ENCODE measurements around the gene RASSF8. TPM values are rescaled to one million over a fixed set of nuclear protein-coding genes. Genes with fewer than 3 reads are reported as not detected.

The RASSF8 gene
- total RNA-seq, 2 donors from 2014 or later, result 1.3 to 12.8 TPM

DNA sequence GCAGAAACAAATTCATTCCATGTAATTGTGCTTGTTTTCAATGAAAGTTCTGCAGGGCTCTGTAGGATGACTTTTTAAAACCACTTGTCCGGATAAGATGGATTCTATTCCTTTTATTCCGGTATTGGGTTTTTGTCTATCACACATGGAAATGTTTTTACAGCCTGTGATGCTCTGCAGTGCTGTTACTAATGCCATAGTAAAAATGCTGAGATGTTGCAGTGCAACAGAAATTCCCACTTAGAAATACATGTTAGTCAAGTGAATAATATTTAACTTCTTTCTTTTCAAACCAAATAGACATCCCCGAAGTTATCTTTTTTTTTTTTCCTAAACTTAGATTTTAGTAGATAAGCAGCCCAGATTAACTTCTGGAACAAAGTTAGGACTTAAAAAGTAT lies 71.9 kb downstream of the RASSF8 start:
- H3K27ac Mint-ChIP-seq, result no peak overlapping the region
- no peak overlapping the region for H3K4me3 Mint-ChIP-seq
- H3K4me1 Mint-ChIP-seq (ENCODE audit: low read depth), result no peaks in the 10 kb centered on the region
- peaks cover 6% of the 10 kb centered on the region for H3K27me3 Mint-ChIP-seq (ENCODE audit: low read depth)
- ATAC-seq (replicated peaks in 1 of 2) (no peak), DNase-seq (no peak)
- no peaks in the 10 kb centered on the region for H3K36me3 Mint-ChIP-seq (ENCODE audit: insufficient read depth in 2 of 2)
- no peaks in the 10 kb centered on the region for H3K9me3 Mint-ChIP-seq

DNA sequence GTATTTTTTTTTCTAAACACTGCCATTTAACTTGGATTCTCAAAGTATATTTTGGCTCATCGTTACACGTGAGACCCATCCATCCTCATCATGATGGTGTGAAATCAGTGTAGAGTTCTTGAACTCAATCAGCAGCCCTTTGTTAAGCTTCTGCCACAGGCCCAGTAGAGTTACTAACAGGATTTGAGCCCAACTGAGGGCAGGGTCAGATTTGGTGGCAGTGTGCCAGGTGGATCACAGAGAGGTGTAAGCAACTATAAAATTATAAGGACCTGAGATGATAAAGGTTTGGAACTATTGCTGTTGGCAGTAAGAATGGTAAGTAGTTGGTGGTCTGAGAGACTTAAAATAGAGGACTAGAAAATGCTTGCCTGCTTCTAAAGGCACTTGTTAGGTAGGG lies 72.8 kb downstream of the RASSF8 start:
- H3K27ac Mint-ChIP-seq, result no peak overlapping the region
- H3K27me3 Mint-ChIP-seq (ENCODE audit: low read depth), result peaks cover 6% of the 10 kb centered on the region

DNA sequence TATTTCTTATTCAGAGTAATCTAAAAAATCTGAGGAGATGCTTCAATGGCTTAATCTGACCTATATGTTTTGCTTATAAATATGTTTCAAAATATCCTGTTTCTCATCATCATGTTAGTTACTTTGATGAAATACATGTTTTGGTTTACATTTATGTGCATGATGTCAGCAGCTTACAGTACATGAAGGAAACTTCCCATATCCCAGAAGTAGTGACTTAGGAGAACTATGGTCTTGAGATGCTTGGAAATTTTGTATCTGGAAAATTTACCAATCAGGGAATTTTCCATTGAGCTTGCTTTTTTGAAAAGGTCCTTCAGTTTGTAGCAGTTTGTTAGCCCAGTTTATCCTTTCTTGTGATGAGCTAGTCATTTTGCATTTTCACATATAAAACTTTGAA lies 73.3 kb downstream of the RASSF8 start:
- Mint-ChIP-seq H3K27me3 (ENCODE audit: low read depth) (peaks cover 6% of the 10 kb centered on the region), H3K36me3 (ENCODE audit: insufficient read depth in 2 of 2) (no peaks in the 10 kb centered on the region), H3K4me1 (ENCODE audit: low read depth) (no peaks in the 10 kb centered on the region), H3K9me3 (no peaks in the 10 kb centered on the region), H3K27ac (no peak overlapping the region), H3K4me3 (no peak overlapping the region)
- no peak for DNase-seq
- ATAC-seq (replicated peaks in 1 of 2), result no peak

More for the DNA sequence above, 72.8 kb downstream of the RASSF8 start:
- H3K4me1 Mint-ChIP-seq (ENCODE audit: low read depth), result no peaks in the 10 kb centered on the region
- ATAC-seq (replicated peaks in 1 of 2) (no peak), DNase-seq (no peak)
- H3K4me3 Mint-ChIP-seq, result no peak overlapping the region
- H3K9me3 Mint-ChIP-seq, result no peaks in the 10 kb centered on the region
- H3K36me3 Mint-ChIP-seq (ENCODE audit: insufficient read depth in 2 of 2), result no peaks in the 10 kb centered on the region

DNA sequence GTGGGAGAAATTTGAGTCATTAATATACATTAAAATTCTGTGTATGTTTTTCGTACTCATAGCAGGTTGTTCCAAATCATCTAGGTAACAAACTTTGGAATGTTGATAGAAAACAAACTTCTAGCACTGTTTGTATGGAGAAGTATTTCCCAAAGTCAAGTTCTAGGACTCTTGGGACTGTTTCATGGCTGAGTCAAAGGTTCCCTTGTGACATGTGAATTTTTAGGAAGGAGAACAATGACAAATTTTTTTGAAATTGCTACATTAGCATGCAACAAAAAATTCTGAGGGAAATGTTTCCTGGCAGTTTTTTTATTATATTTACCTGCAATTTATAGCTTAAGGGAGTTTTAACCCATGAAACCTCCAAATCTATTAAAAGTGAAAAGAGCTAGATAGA lies 73.8 kb downstream of the RASSF8 start:
- Mint-ChIP-seq H3K4me3 (no peak overlapping the region), H3K27me3 (ENCODE audit: low read depth) (peaks cover 6% of the 10 kb centered on the region), H3K4me1 (ENCODE audit: low read depth) (no peaks in the 10 kb centered on the region), H3K36me3 (ENCODE audit: insufficient read depth in 2 of 2) (no peaks in the 10 kb centered on the region), H3K9me3 (no peaks in the 10 kb centered on the region), H3K27ac (no peak overlapping the region)
- no peak for DNase-seq
- no peak for ATAC-seq (replicated peaks in 1 of 2)

DNA sequence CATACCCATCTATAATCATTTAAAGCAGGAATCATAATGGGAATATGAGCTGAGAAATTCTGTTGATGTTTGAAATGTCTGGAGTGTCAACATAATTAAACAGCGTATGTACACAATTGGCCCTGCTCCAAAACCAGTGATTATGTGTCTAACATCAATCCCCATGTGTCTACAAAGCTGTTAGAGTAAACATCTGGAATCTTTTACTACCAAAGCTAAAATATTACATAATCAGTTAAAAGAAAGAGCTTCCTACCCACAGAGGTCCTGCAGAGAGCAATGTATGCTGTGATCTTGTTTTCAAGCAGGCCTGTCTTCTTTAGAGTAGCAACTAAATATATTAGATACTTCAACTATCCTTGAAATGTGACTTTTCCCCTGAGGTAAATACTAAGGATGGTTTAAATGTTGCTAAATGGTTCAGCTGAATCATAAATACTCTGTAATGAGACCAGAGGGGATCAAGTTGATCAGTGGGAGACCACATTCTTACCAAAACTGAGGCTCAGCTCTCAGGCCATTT lies 74.3 kb downstream of the RASSF8 start:
- Mint-ChIP-seq H3K4me1 (ENCODE audit: low read depth) (no peaks in the 10 kb centered on the region), H3K27ac (no peak overlapping the region), H3K27me3 (ENCODE audit: low read depth) (peaks cover 1% of the 10 kb centered on the region), H3K9me3 (no peaks in the 10 kb centered on the region), H3K4me3 (no peak overlapping the region), H3K36me3 (ENCODE audit: insufficient read depth in 2 of 2) (no peaks in the 10 kb centered on the region)
- no peak for DNase-seq
- ATAC-seq (replicated peaks in 1 of 2), result no peak

DNA sequence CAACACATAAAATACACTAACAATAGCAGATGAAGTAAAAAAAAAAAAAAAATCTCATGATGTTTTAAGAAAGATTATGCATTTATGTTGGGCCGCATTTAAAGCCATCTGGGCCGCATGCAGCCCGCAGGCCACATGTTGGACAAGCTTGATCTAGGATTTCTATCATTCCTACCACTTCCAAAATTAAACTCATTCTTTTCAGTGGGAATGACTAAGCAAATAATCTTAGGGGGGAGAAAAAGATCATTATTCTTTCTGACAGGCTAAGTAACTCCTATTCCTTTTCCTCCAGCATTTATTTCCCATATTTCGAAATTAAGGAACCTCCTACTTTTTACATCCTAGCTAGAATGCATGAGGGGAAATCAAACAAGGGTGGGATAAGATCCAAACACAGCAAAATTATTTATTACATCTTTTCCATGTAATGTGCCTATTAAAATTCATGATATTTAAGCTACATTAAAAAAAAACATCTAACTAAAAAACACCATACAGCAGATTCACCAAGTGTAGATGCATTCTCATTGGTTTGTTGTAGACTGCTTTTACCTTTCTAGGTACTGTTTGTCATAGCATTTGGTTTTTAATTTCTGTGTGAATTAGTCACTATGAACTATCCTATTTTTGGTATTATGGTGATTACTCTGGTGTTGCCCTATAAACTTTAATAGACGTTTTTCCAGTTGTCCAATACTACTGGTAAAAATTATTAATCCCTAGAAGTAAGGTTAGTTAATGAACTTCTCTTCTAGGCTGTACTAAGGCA lies 76.1 kb downstream of the RASSF8 start:
- no peaks in the 10 kb centered on the region for H3K36me3 Mint-ChIP-seq (ENCODE audit: insufficient read depth in 2 of 2)
- ATAC-seq (replicated peaks in 1 of 2) (no peak), DNase-seq (no peak)
- no peaks in the 10 kb centered on the region for H3K27me3 Mint-ChIP-seq (ENCODE audit: low read depth)
- H3K4me3 Mint-ChIP-seq, result no peak overlapping the region
- H3K27ac Mint-ChIP-seq, result no peak overlapping the region
- H3K9me3 Mint-ChIP-seq, result no peaks in the 10 kb centered on the region
- no peaks in the 10 kb centered on the region for H3K4me1 Mint-ChIP-seq (ENCODE audit: low read depth)

DNA sequence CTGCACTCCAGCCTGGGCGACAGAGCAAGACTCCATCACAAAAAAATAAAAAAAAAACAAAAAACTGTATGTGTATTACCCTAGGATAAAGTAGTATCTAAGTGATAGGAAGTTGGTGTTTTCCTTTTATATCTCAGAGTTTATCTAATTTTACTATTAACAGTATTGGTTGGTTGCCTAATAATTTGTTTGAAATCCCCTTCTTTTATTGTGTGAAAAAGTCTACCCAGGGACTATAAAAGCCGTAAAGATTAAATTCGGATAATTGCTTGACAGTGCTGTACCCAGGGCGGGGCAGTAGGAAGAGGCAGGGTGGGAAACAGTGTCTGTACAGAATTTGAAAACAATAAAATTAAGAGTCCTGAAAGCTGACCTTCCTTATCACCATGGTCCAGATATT lies 78.4 kb downstream of the RASSF8 start:
- Mint-ChIP-seq H3K9me3 (no peaks in the 10 kb centered on the region), H3K36me3 (ENCODE audit: insufficient read depth in 2 of 2) (no peaks in the 10 kb centered on the region), H3K27ac (no peak overlapping the region), H3K4me1 (ENCODE audit: low read depth) (no peaks in the 10 kb centered on the region), H3K27me3 (ENCODE audit: low read depth) (no peaks in the 10 kb centered on the region), H3K4me3 (no peak overlapping the region)
- DNase-seq (no peak), ATAC-seq (replicated peaks in 1 of 2) (no peak)

DNA sequence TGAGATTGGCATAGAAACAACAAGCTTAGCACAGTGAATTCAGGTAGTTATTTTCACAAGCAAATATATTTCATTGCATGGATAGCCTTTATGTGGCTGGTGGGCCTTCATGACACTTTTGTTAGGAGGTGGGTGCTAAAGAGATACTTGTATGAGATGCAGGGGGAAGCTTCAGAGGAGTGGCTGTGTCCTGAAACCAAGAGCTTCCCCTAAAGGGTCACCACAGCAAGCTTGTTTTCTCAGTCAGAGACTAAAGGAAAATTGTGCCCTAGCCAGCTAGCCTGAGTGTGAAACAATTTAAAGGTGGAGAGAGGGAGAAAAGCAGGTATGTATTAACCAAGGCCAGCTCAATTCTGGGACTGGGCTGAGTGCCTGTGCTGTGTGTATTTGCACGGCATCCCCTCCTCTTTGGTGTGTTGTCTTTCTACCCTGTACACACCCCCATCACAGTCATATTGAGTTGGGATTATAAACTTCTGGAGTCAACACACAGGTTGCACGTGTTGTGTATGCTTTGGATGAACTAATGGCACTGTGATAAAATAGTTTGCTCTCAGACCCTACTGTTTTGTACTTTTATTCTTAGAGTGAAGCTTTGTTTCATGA lies 79.2 kb downstream of the RASSF8 start:
- DNase-seq (no peak), ATAC-seq (replicated peaks in 1 of 2) (no peak)
- H3K9me3 Mint-ChIP-seq, result no peaks in the 10 kb centered on the region
- no peaks in the 10 kb centered on the region for H3K4me1 Mint-ChIP-seq (ENCODE audit: low read depth)
- H3K27ac Mint-ChIP-seq, result no peak overlapping the region
- H3K4me3 Mint-ChIP-seq, result no peak overlapping the region
- no peaks in the 10 kb centered on the region for H3K36me3 Mint-ChIP-seq (ENCODE audit: insufficient read depth in 2 of 2)
- no peaks in the 10 kb centered on the region for H3K27me3 Mint-ChIP-seq (ENCODE audit: low read depth)

DNA sequence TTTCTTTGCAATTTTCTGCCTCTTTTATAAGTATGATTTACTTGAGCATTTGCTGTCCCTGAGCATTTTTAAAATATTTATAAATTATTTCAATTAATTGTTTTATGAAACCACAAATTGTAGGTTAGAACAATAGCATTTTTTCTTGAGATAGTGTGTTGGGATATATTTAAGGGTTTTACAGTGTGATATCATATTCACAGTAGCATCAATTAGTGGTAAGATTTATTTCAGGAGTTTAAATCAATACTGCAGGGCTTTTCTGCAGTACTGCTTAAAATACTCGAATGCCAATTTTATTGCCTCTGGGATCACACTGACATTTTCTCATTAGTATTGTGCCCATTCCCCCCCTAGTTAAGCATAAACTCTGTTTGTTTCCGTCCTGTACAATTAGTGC lies 84.2 kb downstream of the RASSF8 start:
- Mint-ChIP-seq H3K27ac (no peak overlapping the region), H3K27me3 (ENCODE audit: low read depth) (no peaks in the 10 kb centered on the region), H3K9me3 (no peaks in the 10 kb centered on the region), H3K36me3 (ENCODE audit: insufficient read depth in 2 of 2) (no peaks in the 10 kb centered on the region), H3K4me1 (ENCODE audit: low read depth) (no peaks in the 10 kb centered on the region), H3K4me3 (no peak overlapping the region)
- DNase-seq, result no peak
- ATAC-seq (replicated peaks in 1 of 2), result no peak

DNA sequence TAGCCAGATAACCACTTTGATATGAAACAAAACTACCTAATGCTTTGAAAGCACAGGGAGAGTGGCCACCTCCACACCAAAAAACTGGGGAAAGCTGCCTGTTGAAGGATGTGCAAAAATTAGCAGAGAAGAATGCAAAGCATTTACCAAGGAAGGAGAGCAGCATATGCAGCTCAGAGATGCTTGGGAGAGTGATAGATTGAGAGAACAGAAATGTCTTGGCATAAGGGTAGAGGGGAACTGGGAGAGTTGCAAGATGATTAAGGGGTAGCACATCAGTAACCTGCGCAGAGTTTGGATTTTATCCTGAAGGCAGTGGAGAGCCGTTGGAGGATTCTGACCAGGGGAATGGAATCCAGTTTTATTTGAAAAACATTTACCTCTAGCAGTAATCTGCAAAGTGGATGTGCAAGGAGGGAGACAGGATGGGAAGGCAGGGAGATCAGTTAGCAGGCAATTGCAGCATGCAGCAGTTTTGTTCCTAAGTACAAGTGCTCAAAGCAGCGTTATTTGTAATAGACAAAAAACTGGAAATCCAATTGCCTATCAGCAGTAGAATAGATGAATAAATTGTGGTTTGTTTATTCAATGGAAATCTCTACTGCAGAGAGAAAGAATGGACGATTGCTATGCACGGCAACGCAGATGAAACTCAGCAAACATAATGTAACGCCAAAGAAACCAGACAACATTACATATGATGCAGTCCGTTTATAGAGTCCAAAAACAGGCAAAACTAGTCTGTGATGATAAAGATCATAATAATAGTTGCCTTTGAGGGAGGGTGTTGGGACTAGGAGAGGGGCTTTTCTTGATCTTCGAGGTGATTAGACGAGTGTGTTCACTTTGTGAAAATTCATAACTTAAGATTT lies 84.9 kb downstream of the RASSF8 start:
- H3K27ac Mint-ChIP-seq, result no peak overlapping the region
- no peaks in the 10 kb centered on the region for H3K9me3 Mint-ChIP-seq

DNA sequence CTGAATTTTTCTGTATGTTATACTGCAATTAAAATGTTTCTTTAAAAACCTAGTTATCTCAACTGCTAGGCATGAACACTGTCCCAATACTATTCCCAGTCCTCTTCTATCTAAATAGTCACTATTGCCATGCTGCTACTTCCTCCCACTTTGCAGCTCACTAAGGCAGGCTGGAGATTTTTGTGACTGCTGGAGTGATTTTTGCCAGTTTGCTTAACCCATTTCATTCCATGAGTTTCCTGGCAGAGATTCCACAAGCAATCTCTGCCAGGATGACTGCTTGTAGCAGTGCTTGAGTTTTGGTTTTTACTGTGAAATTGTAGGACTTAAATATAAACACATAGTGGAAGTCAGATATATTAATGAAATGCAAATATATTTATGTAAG lies 85.5 kb downstream of the RASSF8 start:
- DNase-seq (no peak), ATAC-seq (replicated peaks in 1 of 2) (no peak)
- no peaks in the 10 kb centered on the region for H3K27me3 Mint-ChIP-seq (ENCODE audit: low read depth)
- H3K36me3 Mint-ChIP-seq (ENCODE audit: insufficient read depth in 2 of 2), result no peaks in the 10 kb centered on the region
- no peaks in the 10 kb centered on the region for H3K9me3 Mint-ChIP-seq
- H3K27ac Mint-ChIP-seq, result no peak overlapping the region
- no peaks in the 10 kb centered on the region for H3K4me1 Mint-ChIP-seq (ENCODE audit: low read depth)
- H3K4me3 Mint-ChIP-seq, result no peak overlapping the region

More for the DNA sequence above, 84.9 kb downstream of the RASSF8 start:
- no peaks in the 10 kb centered on the region for H3K4me1 Mint-ChIP-seq (ENCODE audit: low read depth)
- H3K36me3 Mint-ChIP-seq (ENCODE audit: insufficient read depth in 2 of 2), result no peaks in the 10 kb centered on the region
- no peak overlapping the region for H3K4me3 Mint-ChIP-seq
- DNase-seq, result no peak
- ATAC-seq (replicated peaks in 1 of 2), result no peak
- H3K27me3 Mint-ChIP-seq (ENCODE audit: low read depth), result no peaks in the 10 kb centered on the region

DNA sequence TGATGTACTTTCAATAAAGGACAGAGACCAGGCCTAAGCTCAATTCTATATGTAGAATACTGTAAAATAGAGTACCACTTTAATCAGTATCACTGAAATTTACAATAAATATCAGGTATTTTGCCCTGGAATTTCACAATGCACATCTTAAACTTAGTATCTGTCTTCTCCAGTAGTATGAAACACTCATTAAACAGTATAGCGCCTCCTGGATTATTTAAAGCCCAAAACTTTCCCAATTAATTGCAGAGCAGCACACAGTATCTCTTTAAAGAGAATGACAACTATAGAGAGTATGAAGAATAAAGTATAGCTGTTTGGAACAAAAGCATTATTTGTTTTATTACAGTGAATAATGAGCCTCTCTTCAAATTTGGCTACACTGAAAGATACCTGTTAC lies 86.1 kb downstream of the RASSF8 start:
- DNase-seq (no peak), ATAC-seq (replicated peaks in 1 of 2) (no peak)
- H3K27me3 Mint-ChIP-seq (ENCODE audit: low read depth), result no peaks in the 10 kb centered on the region
- H3K4me1 Mint-ChIP-seq (ENCODE audit: low read depth), result no peaks in the 10 kb centered on the region
- no peaks in the 10 kb centered on the region for H3K9me3 Mint-ChIP-seq
- H3K27ac Mint-ChIP-seq, result no peak overlapping the region
- no peaks in the 10 kb centered on the region for H3K36me3 Mint-ChIP-seq (ENCODE audit: insufficient read depth in 2 of 2)
- H3K4me3 Mint-ChIP-seq, result no peak overlapping the region

DNA sequence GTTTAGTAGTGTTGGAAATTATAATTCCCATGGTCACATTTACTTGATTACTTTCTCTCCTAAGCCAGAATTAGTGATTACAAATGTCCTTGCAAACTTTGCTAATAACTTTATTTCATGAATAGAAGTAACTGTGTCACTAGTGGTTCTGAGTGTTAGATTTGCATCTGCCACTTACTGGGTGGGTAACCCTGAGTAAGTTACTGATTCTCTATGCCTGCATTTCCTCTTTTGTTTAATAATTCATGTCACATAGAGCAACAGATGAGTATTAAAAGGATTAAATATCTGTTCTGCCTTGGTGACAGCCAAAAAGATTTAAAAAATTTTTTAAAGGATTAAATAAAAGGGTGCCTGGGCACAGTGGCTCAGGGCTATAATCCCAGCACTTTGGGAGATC lies 87.7 kb downstream of the RASSF8 start:
- Mint-ChIP-seq H3K27ac (no peak overlapping the region), H3K9me3 (no peaks in the 10 kb centered on the region), H3K27me3 (ENCODE audit: low read depth) (no peaks in the 10 kb centered on the region), H3K4me1 (ENCODE audit: low read depth) (no peaks in the 10 kb centered on the region), H3K4me3 (no peak overlapping the region), H3K36me3 (ENCODE audit: insufficient read depth in 2 of 2) (no peaks in the 10 kb centered on the region)
- ATAC-seq (replicated peaks in 1 of 2) (no peak), DNase-seq (no peak)

All from activated T-cell treated with anti-CD3 and anti-CD28 coated beads, Interleukin-2, amount 50 U/mL, for 72 hours (primary cell).